Neural cell (in vitro differentiated cells): Measurements from ENCODE around the gene LRRK1.

Source experiments
- CTCF ChIP-seq: fragments of 450-650 bp; IDR thresholded peaks from 2 replicates; pipeline ENCODE4 v1.5.1; 2014; ENCODE audit warnings: antibody characterized with exemption, mild to moderate bottlenecking, moderate library complexity; ENCODE audit not compliant: poor library complexity, severe bottlenecking
- EP300 ChIP-seq: fragments of 450-650 bp; conservative IDR thresholded peaks from 2 replicates; pipeline ENCODE4 v1.6.1; 2014; ENCODE audit warnings: antibody characterized with exemption, mild to moderate bottlenecking, moderate library complexity; ENCODE audit not compliant: poor library complexity, severe bottlenecking
- EZH2 ChIP-seq: fragments of 200-600, 300-800 bp; shearing (Covaris generic), sonication (generic); IDR thresholded peaks from 2 replicates; pipeline ENCODE4 v1.6.1; 2014; ENCODE audit warnings: antibody characterized with exemption, low read length, borderline replicate concordance, mild to moderate bottlenecking; ENCODE audit not compliant: insufficient read depth, poor library complexity, severe bottlenecking
- POLR2AphosphoS5 ChIP-seq: IDR thresholded peaks from 2 replicates; pipeline ENCODE4 v1.6.1; 2012
- SMC3 ChIP-seq: fragments of 450-650 bp; conservative IDR thresholded peaks from 2 replicates; pipeline ENCODE4 v1.6.1; 2014; ENCODE audit warnings: antibody characterized with exemption, mild to moderate bottlenecking, moderate library complexity; ENCODE audit not compliant: poor library complexity

- TF ChIP-seq EZH2 (no peak), POLR2AphosphoS5 (no peak), SMC3 (no peak), CTCF (no peak), EP300 (no peak)
These were observed 114.6 kb downstream of the LRRK1 start for GRCh38 chr15:101033801-101034200.
